ENCODE measurements around the gene SH2D7.

SH2D7 gene

DNA sequence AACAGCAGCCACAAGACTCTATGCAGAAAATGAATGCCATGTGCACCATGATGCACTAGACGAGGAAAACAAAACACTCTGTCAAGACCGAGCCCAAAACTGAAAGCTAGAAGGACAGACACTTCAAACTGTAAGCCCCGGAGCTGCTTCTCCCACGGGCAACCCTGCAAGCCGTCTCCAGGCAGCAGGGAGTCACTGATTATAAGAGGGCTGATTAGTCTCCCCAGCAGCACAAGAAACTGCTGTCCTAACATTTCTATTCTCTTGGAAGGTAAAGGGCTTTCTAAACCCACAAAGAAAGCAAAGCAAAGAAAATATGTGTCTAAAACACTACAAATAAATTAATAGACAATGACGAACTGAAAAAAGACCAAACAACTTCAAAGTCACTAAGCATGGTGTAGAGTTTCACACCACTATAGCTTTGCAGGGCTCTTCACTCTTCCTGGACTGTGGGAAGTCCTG, 30.4 kb upstream of the SH2D7 start:
- TF ChIP-seq ZFX (IDR thresholded peaks at IDR 0.05; ENCODE audit: borderline replicate concordance), result no peak
- TF ChIP-seq, protein P1, sequence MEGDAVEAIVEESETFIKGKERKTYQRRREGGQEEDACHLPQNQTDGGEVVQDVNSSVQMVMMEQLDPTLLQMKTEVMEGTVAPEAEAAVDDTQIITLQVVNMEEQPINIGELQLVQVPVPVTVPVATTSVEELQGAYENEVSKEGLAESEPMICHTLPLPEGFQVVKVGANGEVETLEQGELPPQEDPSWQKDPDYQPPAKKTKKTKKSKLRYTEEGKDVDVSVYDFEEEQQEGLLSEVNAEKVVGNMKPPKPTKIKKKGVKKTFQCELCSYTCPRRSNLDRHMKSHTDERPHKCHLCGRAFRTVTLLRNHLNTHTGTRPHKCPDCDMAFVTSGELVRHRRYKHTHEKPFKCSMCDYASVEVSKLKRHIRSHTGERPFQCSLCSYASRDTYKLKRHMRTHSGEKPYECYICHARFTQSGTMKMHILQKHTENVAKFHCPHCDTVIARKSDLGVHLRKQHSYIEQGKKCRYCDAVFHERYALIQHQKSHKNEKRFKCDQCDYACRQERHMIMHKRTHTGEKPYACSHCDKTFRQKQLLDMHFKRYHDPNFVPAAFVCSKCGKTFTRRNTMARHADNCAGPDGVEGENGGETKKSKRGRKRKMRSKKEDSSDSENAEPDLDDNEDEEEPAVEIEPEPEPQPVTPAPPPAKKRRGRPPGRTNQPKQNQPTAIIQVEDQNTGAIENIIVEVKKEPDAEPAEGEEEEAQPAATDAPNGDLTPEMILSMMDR (IDR thresholded peaks at IDR 0.05), result no peak
- H3K27ac ChIP-seq, result no peak overlapping the region

DNA sequence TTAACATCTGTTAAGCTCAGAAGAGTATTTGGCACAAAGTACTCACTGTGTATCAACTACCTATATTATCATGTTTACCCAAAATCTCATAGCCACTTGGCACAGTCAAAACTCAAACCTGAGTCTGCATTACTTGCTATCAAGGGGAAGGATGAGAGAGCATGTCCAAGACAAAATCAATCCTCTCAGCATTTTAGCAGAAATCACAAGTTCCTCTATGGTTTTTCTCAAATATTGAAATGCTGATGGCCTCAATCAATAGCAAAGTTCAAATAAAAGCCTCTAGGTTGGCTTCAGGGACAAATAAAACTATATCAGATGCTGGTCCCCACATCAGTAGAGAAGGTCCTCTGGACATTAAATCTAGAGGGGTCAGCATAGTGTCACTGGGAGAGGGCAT, 29.1 kb upstream of the SH2D7 start:
- H3K27ac ChIP-seq, result no peak overlapping the region
- TF ChIP-seq ZFX (IDR thresholded peaks at IDR 0.05; ENCODE audit: borderline replicate concordance), result no peak

DNA sequence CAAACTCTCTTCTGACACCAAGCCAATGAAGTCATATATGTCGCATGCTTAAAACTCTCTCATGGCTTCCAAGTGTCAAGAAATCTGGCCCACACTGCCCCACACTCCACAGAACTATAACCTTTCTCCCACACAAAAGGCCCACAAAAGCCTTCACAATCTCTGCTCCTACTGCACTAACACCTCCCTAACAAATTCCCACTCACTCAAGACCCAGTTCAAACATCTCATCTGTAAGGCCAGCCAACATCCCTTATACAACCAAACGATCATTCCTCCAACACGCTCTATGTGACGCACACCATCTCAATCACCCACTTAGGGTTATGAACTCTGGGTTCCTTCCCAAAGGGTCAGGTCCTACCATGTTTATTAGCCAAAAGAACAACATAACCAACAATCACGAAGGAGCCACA, 28.4 kb upstream of the SH2D7 start:
- TF ChIP-seq, protein P1 (IDR thresholded peaks at IDR 0.05), result no peak
- TF ChIP-seq ZFX (IDR thresholded peaks at IDR 0.05; ENCODE audit: borderline replicate concordance), result no peak
- H3K27ac ChIP-seq, result no peak overlapping the region

DNA sequence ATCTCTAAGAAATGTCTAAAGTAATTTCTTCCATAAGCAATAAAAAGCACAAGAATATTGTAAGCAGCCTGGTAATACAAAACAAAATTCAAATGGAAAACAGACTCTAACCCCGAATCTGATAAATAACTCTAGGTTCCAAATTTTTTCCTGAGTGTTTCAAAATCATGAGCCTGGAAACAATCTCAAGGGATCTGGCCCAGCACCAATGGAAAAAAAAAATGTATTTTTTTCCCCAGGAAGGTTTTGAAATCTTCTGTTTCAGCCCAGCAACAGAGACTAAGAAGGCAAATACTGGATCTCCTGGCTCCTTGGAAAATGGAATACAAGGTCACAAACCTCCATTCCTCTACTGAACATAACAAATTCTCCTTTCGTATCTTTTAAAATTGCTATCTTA, 27.8 kb upstream of the SH2D7 start:
- no peak overlapping the region for H3K27ac ChIP-seq
- TF ChIP-seq, protein P1 (IDR thresholded peaks at IDR 0.05), result no peak

DNA sequence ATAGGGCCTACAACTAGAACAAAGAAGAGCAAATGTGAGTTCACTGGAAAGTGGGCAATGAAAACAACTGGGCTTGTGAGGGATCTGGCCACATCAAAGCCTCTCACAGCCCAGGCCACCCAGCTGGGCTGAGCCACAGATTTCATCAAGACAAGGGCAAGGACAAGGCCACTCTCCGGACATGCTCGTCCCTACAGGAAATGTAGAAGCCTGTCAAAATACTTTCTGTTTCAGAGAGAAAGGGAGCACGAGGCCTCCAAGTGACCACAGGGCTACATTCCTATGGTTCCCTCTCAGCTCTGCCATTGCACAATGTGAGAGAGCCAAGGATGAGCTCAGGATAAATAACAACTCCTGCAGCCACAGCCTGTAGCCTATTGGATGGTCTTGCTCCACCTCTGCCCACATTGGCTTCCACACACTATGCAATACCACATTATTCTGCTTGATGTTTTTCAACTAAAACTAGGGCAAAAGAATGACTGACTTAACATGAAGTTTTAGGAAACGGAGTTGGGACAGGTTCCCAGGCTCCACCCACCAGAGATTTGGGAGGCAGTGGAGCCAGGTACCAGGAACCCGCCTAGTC, 27.0 kb upstream of the SH2D7 start:
- no peak overlapping the region for H3K27ac ChIP-seq
- TF ChIP-seq, protein P1 (IDR thresholded peaks at IDR 0.05), result no peak
- TF ChIP-seq ZFX (IDR thresholded peaks at IDR 0.05; ENCODE audit: borderline replicate concordance), result no peak

DNA sequence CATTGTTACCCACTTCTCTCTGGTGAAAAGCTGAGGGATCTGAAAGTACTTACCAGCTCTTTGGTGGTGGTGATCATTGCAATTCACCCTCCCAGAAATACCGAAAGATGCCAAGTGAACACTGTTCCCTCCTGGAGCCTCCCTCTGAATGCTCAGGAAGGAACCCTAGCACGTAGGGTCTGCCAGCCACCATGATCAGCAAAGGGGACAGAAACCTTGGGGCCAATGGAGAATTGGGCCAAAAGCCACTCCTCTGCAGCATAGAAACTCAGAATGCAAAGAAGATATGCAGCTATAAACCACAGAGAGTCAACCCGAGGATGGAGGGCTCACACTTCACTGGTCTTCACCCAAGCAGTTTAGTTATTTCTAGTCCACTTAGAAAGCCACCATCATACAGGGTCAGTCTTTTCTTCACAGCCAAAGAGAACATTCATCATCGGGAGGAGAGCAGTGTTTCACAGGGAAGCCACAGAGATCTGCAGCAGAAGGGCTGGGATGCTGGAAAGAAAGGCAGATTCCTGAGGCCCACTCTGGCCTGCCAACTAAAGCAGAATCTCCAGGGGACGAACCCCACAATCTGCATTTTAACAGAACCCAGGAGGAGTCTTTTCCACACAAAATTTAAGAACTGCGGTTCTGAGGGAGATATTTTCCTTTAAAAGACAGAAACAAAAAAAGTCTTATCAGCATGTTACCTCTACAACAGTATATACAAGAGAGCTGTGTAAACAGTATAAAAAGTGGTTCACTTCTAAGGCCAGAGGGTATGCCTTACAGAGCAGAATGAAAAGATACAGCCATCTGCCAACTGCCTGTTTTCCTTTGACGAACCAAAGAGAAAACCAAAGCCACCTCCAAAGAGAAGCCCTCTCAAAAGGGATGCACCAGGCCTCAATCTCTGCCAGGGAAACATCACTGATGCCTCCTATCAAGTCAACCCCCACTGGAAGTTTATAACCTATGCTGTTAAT, 26.1 kb upstream of the SH2D7 start:
- TF ChIP-seq ZFX (IDR thresholded peaks at IDR 0.05; ENCODE audit: borderline replicate concordance), result no peak
- TF ChIP-seq, protein P1 (IDR thresholded peaks at IDR 0.05), result no peak
- peak overlapping the region; percentile 75 for H3K27ac ChIP-seq

DNA sequence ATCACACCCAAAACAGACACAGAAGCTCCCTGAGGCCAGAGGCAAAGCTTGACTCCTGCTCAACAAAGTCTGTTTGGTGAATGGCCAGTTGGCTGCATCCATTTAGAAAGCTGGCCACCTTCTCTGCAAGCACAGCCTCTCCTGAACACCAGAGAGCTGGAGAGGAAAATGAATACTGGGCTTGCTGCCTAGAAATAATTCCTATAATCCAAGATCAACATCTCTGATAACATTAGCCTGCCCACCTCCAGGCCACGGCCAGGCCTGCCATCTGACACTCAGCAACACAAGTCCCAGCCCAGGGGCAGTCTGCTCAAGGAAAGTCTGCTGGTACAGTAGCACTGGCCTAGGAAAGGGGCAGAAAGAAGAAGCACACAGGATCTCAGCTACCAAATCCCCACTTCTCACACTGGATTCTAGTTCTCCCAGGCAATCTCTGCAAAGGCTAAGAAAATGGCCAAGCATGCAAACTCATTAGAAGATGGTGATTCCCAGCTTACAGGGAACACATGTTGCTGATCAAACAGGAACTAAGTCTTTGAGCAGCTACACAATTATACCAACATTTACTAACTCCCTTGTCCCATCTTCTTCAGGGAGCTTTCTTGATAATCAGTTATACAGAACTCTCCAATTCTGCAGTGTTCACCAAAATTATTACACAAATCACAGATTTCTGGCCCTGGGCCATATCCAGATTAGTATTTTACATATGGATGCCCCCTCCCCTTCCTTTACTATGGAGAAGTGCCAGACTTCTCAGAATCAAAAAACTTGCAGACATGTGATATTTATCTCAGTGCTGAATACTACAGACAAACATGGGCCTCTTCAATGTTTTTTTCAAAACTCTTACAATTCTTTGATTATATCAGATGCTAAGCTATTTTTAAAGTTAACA, 24.8 kb upstream of the SH2D7 start:
- no peak for TF ChIP-seq ZFX (IDR thresholded peaks at IDR 0.05; ENCODE audit: borderline replicate concordance)
- TF ChIP-seq, protein P1 (IDR thresholded peaks at IDR 0.05), result no peak
- H3K27ac ChIP-seq, result peak overlapping the region; percentile 75
